ENCODE data around the gene PPP2R1B. TPM values are rescaled to one million over a fixed set of nuclear protein-coding genes. Genes with fewer than 3 reads are reported as not detected.

PPP2R1B gene
- total RNA-seq, result 25.1 and 38.9 TPM in 2 replicates

DNA sequence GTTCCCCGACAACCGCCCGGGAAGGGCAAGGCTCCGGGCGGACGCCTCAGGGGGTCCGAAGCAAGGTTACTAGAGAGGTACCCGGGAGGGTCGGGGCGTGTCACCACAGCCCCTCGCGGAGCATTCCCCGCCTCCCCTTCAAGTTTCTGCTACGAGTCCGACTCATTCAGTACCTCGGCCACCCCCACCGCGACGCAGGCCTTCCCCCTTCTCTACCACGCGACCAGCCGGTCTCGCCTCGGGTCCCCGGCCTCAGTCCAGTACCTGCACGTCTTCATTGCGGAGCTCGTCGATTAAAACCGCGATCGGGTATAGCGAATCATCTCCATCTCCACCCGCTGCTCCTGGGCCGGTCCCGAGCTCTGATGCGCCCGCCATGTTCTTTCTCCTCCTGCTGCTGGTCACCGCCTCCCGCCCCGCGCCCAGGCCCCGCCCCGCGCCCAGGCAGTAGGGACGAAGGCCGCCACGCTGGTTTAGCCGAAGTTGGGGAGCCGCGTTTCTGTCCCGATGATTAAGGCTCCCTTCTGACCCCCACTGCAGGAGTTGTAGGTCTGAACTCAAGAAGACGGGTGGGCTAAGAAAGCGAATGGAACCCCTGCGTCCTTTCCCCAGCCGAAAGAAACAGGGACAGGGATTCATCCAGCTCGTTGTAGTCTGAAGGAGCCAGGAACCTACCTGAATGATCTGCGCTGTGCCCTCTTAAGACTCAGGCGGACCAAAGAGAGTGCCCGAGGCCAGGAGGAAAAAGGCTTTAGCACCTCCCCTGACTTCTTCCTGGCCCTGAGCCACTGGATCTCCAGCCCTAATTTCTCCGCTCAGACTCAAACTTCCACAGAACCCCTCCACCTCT is at the start of gene PPP2R1B:
Gene PPP2R1B (minus strand): TSS at position 406 of the 850 bp plus-strand sequence. CDS start 28 bp downstream, at position 378.
- H3K4me3 ChIP-seq (ENCODE audit: low read depth, low read length), result peak within 1 kb of the TSS; percentile 96
- peak; percentile 68 for DNase-seq (ENCODE audit: low read depth)
- no peak for TF ChIP-seq CTCF (IDR thresholded peaks at IDR 0.05; ENCODE audit: insufficient read depth, low read depth, low read length)

- peak; percentile 72 for DNase-seq (ENCODE audit: low read depth)
- H3K4me3 ChIP-seq (ENCODE audit: low read depth, low read length), result no peak overlapping the region
- no peak for TF ChIP-seq CTCF (IDR thresholded peaks at IDR 0.05; ENCODE audit: insufficient read depth, low read depth, low read length)
These were observed 49.3 kb upstream of the PPP2R1B start for GRCh38 chr11:111815489-111815888.

DNA sequence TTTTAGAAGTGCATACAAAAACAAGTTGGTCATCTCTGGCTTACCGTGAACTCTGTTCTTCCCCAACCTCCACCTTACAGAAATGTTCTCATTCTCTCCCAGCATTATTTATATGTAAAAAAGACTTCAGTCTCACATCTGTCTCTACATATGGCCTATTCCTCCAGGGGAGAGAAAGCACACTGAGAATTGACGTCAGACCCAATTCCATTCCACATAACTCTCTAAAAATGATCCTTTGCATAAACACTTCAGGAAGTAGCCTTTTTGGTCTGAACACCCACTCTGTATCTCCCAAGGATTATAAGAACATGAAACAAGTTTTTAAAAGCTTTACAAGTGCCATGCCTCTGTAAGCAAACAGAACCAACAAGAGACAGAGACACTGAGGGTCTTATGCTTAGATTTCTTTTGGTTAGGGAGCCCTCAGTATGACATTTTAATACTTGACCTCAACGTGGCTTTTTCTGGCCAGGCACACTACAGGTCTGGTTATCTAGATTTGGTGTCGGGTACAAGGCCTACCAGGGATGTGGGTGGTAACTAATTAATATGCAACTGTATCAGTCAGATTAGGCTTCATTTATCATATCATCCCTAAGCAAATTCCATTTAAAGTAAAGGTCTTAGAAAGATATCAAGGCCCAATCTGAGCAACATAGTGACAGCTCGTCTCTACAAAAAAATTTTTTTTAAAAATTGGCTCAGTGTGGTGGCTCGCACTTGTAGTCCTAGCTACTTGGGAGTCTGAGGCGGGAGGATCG is 48.5 kb upstream of the PPP2R1B start:
- peak; percentile 99 for DNase-seq (ENCODE audit: low read depth)
- peak overlapping the region; percentile 40 for H3K4me3 ChIP-seq (ENCODE audit: low read depth, low read length)
- TF ChIP-seq CTCF (IDR thresholded peaks at IDR 0.05; ENCODE audit: insufficient read depth, low read depth, low read length), result no peak

DNA sequence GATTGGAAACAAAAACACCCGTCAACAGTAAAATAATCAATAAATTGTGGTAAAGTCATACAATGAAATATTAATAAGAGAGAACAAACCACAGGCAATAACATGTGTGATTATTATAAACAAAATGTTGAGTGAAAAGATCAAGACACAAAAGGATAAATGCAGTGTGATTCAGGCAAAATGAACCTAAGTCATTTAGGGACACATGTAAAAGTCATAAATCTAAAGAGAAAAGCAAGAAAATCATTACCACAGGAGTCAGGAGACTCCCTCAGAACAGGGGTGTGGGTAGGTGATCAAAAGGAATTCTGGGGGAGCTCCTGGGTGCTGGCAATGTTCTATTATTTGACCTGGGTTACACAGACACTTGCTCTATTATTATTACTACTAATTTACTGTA is 47.9 kb upstream of the PPP2R1B start:
- no peak for TF ChIP-seq CTCF (IDR thresholded peaks at IDR 0.05; ENCODE audit: insufficient read depth, low read depth, low read length)
- DNase-seq (ENCODE audit: low read depth), result peak; percentile 74
- H3K4me3 ChIP-seq (ENCODE audit: low read depth, low read length), result peak overlapping the region; percentile 40

DNA sequence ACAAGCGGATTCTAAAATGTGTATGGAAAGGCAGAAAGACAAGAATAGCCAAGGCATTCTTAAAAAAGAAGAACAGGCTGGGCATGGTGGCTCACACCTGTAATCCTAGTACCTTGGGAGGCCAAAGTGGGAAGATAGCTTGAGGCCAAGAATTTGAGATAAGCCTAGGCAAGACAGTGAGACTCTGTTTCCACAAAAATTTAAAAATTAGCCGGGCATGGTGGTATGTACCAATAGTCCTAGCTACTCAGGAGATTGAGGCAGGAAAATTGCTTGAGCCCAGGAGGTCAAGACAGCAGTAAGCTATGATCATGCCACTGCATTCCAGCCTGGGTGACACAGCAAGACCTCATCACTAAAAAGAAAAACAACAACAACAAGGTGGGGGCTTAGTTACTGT is 46.0 kb upstream of the PPP2R1B start:
- no peak for DNase-seq (ENCODE audit: low read depth)
- no peak overlapping the region for H3K4me3 ChIP-seq (ENCODE audit: low read depth, low read length)
- TF ChIP-seq CTCF (IDR thresholded peaks at IDR 0.05; ENCODE audit: insufficient read depth, low read depth, low read length), result no peak

DNA sequence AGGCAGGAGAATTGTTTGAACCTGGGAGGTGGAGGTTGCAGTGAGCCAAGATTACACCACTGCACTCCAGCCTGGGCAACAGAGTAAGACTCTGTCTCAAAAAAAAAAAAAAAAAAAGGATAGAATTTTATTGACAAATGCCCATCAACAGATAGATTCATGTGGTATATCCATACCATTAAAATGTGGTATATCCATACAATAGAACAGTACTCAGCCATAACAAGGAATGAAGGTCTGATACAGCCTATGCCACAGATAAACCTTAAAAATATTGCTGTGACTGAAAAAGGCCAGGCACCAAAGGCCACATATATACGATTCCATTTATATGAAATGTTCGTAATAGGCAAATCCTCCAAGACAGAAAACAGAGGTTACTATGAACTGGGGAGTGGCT is 45.3 kb upstream of the PPP2R1B start:
- no peak for DNase-seq (ENCODE audit: low read depth)
- TF ChIP-seq CTCF (IDR thresholded peaks at IDR 0.05; ENCODE audit: insufficient read depth, low read depth, low read length), result no peak
- no peak overlapping the region for H3K4me3 ChIP-seq (ENCODE audit: low read depth, low read length)
